Adrenal gland (tissue), 12 donors: Measurements from ENCODE around the gene RBM7. TPM values are rescaled to one million over a fixed set of nuclear protein-coding genes. Genes with fewer than 3 reads are reported as not detected.
A peak's percentile ranks its signal among the peaks of the same experiment; 100 is the strongest.

Experiments
- DNase-seq, 7 donors: peaks; one replicate each; pipeline ENCODE4 v3.0.0-alpha.2; 2019 to 2020
- H3K27ac ChIP-seq, 5 donors: fragments of 200-600 bp; sonication (generic) in 4 of 5; 1 replicate in 3 of 5; 2 replicates in 2 of 5; pipeline versions ENCODE4 v1.5.1 to v1.8.0; 2016 to 2020; ENCODE audit warnings: mild to moderate bottlenecking in 1 of 5
- H3K27me3 ChIP-seq: fragments of 200-600 bp; 2 replicates; pipeline ENCODE4 v1.8.0; 2021
- H3K36me3 ChIP-seq, 2 donors: fragments of 200-600 bp; replicated peaks in 1 of 2; 1 replicate in 1 of 2; 2 replicates in 1 of 2; pipeline versions ENCODE4 v1.5.1 to v1.8.0; 2018 to 2022
- H3K4me1 ChIP-seq, 2 donors: fragments of 200-600 bp; replicated peaks in 1 of 2; 1 replicate in 1 of 2; 2 replicates in 1 of 2; pipeline versions ENCODE4 v1.5.1 to v1.8.0; 2018 to 2021
- H3K4me3 ChIP-seq, 4 donors: fragments of 200-600 bp; sonication (generic) in 3 of 4; one replicate each; pipeline ENCODE4 v1.5.1; 2016 to 2018
- H3K9me3 ChIP-seq, 3 donors: fragments of 200-600 bp; sonication (generic) in 1 of 3; replicated peaks in 1 of 3; 1 replicate in 2 of 3; 2 replicates in 1 of 3; pipeline versions ENCODE4 v1.5.1 to v1.8.0; 2016 to 2021
- POLR2A ChIP-seq, 2 donors: fragments of 450-650 bp; IDR thresholded peaks; one replicate each; pipeline ENCODE4 v1.6.1; 2017; ENCODE audit warnings: antibody characterized with exemption in 2 of 2, mild to moderate bottlenecking in 2 of 2, moderate library complexity in 1 of 2
- WGBS, 4 donors: extraction: QIAGEN DNeasy Blood & Tissue Kit in 2 of 4; methylation state at CpG; one replicate each; pipeline versions ENCODE4 v1.1.5 to v1.1.7; 2013 to 2017; 5-methylcytosine and 5-hydroxymethylcytosine counted together
- intact Hi-C, 2 donors: fragments of 100-400 bp; cut with DNase I; formaldehyde crosslinking; loops; one replicate each; pipeline versions ENCODE4 v1.14.1 to v1.15.0; 2022 to 2023
- polyA plus RNA-seq, 3 donors: library from polyadenylated mRNA; stranded (reverse); fragments of 200-250 nt in 2 of 3; fragments of 350-450 nt in 1 of 3; fragmentation: Illumina TruSeq in 1 of 3; extraction: RNeasy Lipid Tissue Mini Kit (QIAGEN cat#74804) in 1 of 3; gene quantifications; one replicate each; pipeline ENCODE4 v1.2.3, GENCODE V29; 2013 to 2014
- total RNA-seq, 9 donors: library from RNA; depleted of rRNA in 4 of 9; stranded (reverse); fragments of >200 nt in 4 of 9; fragments of 120-200 nt in 1 of 9; fragmentation: NEBNext Ultra II Directional in 1 of 9; extraction: Animal tissue kit (Norgen Biotek cat#: 25700) in 1 of 9; gene quantifications; one replicate each; pipeline versions ENCODE4 v1.1.0 to v1.2.4, GENCODE V29; 2013 to 2023
- TF ChIP-seq, protein P1 (sequence below), 6 experiments: fragments of 450-650 bp in 4 of 6; fragments of 200-600 bp in 2 of 6; sonication (generic) in 1 of 6; IDR thresholded peaks; 1 replicate in 5 of 6; 2 replicates in 1 of 6; pipeline versions ENCODE4 v1.5.1 to v1.8.0; 2016 to 2021; ENCODE audit warnings: antibody characterized with exemption in 6 of 6, mild to moderate bottlenecking in 2 of 6, moderate library complexity in 1 of 6
- donor health status: healthy with polysubstance abuse.
- donor health status: Bipolar disorder and iron deficiency.
- donor health status: DM: yes; HTN: yes; CAD: no.
- donor health status: DM: no; HTN: no; CAD: no.
- donor health status: DM: no; HTN: no; CAD: no.
- donor health status: DM: yes; HTN: yes; CAD: no.

RBM7 gene
- total and polyA plus RNA-seq, 12 donors = 1.7 to 29.2 (median 18.8) TPM

DNA sequence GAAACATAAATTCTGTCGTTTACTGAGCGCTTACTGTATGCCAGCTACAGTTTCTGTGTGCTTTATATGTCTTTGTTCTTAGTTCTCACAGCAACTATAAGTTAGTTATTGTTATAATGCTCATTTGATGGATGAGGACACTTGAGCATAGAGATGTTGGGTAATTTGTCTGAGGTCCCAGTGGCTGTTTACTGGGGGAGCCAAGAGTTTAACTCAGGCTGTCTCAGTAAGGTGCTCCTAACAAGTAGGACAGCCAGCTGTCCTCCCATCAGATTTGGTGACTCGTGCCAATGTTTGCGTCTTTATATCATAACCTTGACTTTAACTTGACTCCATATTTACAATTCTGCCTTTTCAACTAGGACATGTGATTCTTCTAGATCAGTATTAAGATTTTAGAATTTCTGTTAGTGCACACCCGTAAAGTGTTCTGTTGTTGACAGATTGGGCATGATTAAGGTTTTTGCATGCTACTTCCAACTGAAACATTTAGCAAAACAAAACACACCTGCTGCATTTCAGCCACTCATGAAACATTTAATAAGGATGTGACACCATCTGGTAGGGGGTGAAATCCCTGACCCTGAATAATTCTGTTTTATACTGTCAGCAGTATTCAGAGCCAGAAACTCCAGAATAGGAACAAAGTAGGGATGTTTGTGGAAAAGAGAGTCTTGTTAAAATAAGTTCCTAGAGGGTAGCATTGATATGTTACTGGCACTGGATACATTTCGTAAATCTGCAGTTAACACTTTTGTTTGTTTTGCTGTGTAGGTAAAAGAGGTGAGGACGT, 40.7 kb downstream of the RBM7 start:
- Histone ChIP-seq H3K4me1 (peaks cover 17 to 18% of the 10 kb centered on the region in 2 donors), H3K27me3 (no peaks in the 10 kb centered on the region), H3K27ac (peak overlapping the region in 2 of 5 donors; percentile 89 to 92), H3K4me3 (no peak overlapping the region), H3K9me3 (no peaks in the 10 kb centered on the region), H3K36me3 (peaks cover 0 to 7% of the 10 kb centered on the region in 2 donors)
- no peak for TF ChIP-seq POLR2A (IDR thresholded peaks at IDR 0.05)
- TF ChIP-seq, protein P1, sequence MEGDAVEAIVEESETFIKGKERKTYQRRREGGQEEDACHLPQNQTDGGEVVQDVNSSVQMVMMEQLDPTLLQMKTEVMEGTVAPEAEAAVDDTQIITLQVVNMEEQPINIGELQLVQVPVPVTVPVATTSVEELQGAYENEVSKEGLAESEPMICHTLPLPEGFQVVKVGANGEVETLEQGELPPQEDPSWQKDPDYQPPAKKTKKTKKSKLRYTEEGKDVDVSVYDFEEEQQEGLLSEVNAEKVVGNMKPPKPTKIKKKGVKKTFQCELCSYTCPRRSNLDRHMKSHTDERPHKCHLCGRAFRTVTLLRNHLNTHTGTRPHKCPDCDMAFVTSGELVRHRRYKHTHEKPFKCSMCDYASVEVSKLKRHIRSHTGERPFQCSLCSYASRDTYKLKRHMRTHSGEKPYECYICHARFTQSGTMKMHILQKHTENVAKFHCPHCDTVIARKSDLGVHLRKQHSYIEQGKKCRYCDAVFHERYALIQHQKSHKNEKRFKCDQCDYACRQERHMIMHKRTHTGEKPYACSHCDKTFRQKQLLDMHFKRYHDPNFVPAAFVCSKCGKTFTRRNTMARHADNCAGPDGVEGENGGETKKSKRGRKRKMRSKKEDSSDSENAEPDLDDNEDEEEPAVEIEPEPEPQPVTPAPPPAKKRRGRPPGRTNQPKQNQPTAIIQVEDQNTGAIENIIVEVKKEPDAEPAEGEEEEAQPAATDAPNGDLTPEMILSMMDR (IDR thresholded peaks at IDR 0.05) = no peak
- intact Hi-C loops = loop anchor here in 1 of 2 donors (10.0 kb wide), 1 partner anchor 86 kb away; no protein-coding TSS in a partner anchor
- 64 to 75% (median 70%) methylated on average over 7 of the region's 7 CpGs for WGBS, 4 donors
- no peak for DNase-seq

DNA sequence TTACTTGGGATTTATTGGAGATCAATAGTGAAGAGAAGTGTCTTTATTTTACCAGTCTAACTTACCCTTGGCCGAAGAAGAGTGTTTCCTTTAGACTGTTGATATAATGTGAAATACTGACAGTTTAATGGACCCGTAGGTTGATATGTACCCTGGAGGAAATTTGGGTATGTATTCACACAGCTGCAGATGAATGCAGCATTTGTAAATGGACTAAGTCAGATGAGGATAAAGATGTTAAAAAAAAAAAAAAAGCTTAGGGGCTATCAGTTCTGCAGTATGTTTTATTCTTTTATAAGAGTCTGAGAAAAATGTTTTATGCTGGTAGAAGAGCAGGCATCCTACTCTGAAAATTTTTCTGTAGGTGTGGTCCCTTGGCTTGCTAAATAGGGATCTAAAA, 41.5 kb downstream of the RBM7 start:
- Histone ChIP-seq H3K4me1 (peaks cover 17 to 18% of the 10 kb centered on the region in 2 donors), H3K27ac (no peak overlapping the region), H3K36me3 (peaks cover 0 to 7% of the 10 kb centered on the region in 2 donors), H3K9me3 (no peaks in the 10 kb centered on the region), H3K27me3 (no peaks in the 10 kb centered on the region), H3K4me3 (no peak overlapping the region)
- intact Hi-C loops = loop anchor here in 1 of 2 donors (10.0 kb wide), 1 partner anchor 87 kb away; no protein-coding TSS in a partner anchor
- no peak for TF ChIP-seq POLR2A (IDR thresholded peaks at IDR 0.05)
- TF ChIP-seq, protein P1 (IDR thresholded peaks at IDR 0.05) = no peak
- DNase-seq = no peak
- 85 to 94% (median 89%) methylated on average over 2 of the region's 2 CpGs for WGBS, 4 donors

DNA sequence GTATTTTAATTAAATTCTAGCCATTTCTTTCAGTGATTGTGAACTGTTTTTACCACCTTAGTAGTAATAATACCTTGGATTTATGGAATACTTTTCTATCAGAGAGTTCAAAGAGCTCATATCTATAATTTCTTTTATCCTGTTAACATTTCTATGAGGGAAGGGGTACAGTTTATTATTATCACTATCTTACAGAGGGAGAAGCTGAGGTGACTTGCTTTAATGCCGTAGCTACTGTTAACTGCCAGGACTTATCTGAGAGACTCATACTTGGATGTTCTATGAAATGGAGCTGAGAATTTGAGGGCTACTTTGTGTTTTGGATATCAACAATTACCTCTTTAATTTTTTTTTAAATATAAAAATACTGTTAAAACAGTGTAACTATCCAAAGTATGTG, 42.1 kb downstream of the RBM7 start:
- no peak overlapping the region for H3K4me3 ChIP-seq
- TF ChIP-seq POLR2A (IDR thresholded peaks at IDR 0.05) = no peak
- TF ChIP-seq, protein P1 (IDR thresholded peaks at IDR 0.05) = no peak
- WGBS, 4 donors = 89 to 94% (median 90%) methylated on average over 1 of the region's 1 CpG
- no peak overlapping the region for H3K27ac ChIP-seq
- H3K9me3 ChIP-seq = no peaks in the 10 kb centered on the region
- no peaks in the 10 kb centered on the region for H3K27me3 ChIP-seq
- no peak for DNase-seq
- peaks cover 17 to 18% of the 10 kb centered on the region in 2 donors for H3K4me1 ChIP-seq
- peaks cover 0 to 7% of the 10 kb centered on the region in 2 donors for H3K36me3 ChIP-seq
- intact Hi-C loops = loop anchor here in 1 of 2 donors (10.0 kb wide), 1 partner anchor 88 kb away; no protein-coding TSS in a partner anchor

DNA sequence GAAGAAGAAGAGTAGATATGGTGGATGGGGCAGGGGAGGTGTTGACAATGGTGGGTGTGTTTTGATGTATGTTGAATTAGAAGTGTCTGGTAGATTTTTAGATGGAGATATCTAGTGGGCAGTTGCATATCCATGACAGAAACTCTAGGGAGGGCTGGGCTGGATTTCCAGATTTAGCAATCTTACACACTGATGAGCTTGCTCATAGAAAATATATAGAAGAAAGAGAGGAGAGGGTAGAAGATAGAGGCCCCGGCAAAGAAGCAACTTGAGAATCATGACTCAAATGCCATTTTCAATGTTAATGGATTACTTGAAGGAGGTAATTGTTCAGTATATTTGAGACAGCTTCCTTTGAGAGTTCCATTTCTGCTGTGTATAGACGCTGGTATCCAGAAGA, 47.0 kb downstream of the RBM7 start:
- DNase-seq = no peak
- 79 to 98% (median 93%) methylated on average over 2 of the region's 2 CpGs for WGBS, 4 donors
- TF ChIP-seq, protein P1 (IDR thresholded peaks at IDR 0.05) = no peak
- no peak for TF ChIP-seq POLR2A (IDR thresholded peaks at IDR 0.05)
- Histone ChIP-seq H3K4me1 (peaks cover 0 to 10% of the 10 kb centered on the region in 2 donors), H3K27me3 (no peaks in the 10 kb centered on the region), H3K36me3 (peaks cover 0 to 24% of the 10 kb centered on the region in 2 donors), H3K4me3 (no peak overlapping the region), H3K27ac (no peak overlapping the region), H3K9me3 (no peaks in the 10 kb centered on the region)
- intact Hi-C loops = loop anchor here in 1 of 2 donors (10.0 kb wide), 1 partner anchor 93 kb away; no protein-coding TSS in a partner anchor
